Ovary (tissue), 3 donors: ENCODE data around the gene ARHGEF17.

Experiments
- EP300 ChIP-seq: sonication (generic); formaldehyde crosslinking; IDR thresholded peaks from one replicate; pipeline ENCODE4 v1.6.1; 2017; ENCODE audit warnings: antibody characterized with exemption
- POLR2A ChIP-seq: fragments of 450-650 bp; IDR thresholded peaks from one replicate; pipeline ENCODE4 v1.6.1; 2017; ENCODE audit warnings: antibody characterized with exemption, mild to moderate bottlenecking, moderate library complexity
- TF ChIP-seq, protein P1 (sequence below), 3 donors: fragments of 450-650 bp in 2 of 3; fragments of 200-600 bp in 1 of 3; IDR thresholded peaks; one replicate each; pipeline versions ENCODE4 v1.5.1 to v1.8.0; 2016 to 2022; ENCODE audit warnings: antibody characterized with exemption in 3 of 3, mild to moderate bottlenecking in 1 of 3
- donor health status: DM: no; HTN: no; CAD: no.

- TF ChIP-seq, protein P1, sequence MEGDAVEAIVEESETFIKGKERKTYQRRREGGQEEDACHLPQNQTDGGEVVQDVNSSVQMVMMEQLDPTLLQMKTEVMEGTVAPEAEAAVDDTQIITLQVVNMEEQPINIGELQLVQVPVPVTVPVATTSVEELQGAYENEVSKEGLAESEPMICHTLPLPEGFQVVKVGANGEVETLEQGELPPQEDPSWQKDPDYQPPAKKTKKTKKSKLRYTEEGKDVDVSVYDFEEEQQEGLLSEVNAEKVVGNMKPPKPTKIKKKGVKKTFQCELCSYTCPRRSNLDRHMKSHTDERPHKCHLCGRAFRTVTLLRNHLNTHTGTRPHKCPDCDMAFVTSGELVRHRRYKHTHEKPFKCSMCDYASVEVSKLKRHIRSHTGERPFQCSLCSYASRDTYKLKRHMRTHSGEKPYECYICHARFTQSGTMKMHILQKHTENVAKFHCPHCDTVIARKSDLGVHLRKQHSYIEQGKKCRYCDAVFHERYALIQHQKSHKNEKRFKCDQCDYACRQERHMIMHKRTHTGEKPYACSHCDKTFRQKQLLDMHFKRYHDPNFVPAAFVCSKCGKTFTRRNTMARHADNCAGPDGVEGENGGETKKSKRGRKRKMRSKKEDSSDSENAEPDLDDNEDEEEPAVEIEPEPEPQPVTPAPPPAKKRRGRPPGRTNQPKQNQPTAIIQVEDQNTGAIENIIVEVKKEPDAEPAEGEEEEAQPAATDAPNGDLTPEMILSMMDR (IDR thresholded peaks at IDR 0.05): no peak
- no peak for TF ChIP-seq POLR2A
- no peak for TF ChIP-seq EP300
Observed at GRCh38 chr11:73338279-73338678, 30.2 kb downstream of the ARHGEF17 start.
